IPS-15b (cell line): ENCODE measurements around the gene CNGA3.

Experiments
- H3K27me3 ChIP-seq: one replicate; pipeline ENCODE4 v1.6.1; 2013; ENCODE audit warnings: low read length; ENCODE audit not compliant: control insufficient read depth, insufficient read depth
- H3K36me3 ChIP-seq: one replicate; pipeline ENCODE4 v1.6.1; 2013; ENCODE audit warnings: low read length; ENCODE audit not compliant: control insufficient read depth, insufficient read depth
- H3K4me1 ChIP-seq: one replicate; pipeline ENCODE4 v1.6.1; 2013; ENCODE audit warnings: mild to moderate bottlenecking, low read length; ENCODE audit not compliant: control insufficient read depth, insufficient read depth
- H3K4me3 ChIP-seq: one replicate; pipeline ENCODE4 v1.5.1; 2013; ENCODE audit warnings: low read depth, low read length
- H3K9ac ChIP-seq: one replicate; pipeline ENCODE4 v1.6.1; 2013; ENCODE audit warnings: low read depth, mild to moderate bottlenecking, low read length
- H3K9me3 ChIP-seq: one replicate; pipeline ENCODE4 v1.6.1; 2013; ENCODE audit warnings: mild to moderate bottlenecking, low read length; ENCODE audit not compliant: control insufficient read depth, insufficient read depth

Gene CNGA3

DNA sequence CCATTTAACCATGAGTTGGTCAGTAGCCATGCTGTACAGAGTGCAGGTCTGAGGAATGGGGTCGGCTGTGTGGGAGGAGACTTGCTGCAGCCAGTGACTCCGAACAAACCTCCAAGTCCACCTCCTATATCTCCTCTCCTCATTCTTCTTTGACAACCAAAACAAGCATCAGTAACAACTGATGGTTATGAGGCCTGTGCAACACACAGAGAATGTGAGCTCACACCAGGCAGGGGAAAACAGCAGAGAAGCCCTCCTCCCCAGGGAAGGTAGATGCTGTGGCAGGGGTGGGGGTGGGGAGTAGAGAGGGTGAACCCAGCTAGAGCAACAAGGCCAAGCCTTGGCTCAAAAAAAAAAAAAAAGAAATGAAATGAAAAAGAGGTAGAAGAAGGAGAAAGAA, 12.3 kb upstream of the CNGA3 start:
- Histone ChIP-seq H3K9me3 (no peaks in the 10 kb centered on the region), H3K27me3 (peaks cover 12% of the 10 kb centered on the region), H3K9ac (no peak overlapping the region), H3K4me1 (peaks cover 20% of the 10 kb centered on the region), H3K4me3 (peak overlapping the region; percentile 21), H3K36me3 (no peaks in the 10 kb centered on the region)

DNA sequence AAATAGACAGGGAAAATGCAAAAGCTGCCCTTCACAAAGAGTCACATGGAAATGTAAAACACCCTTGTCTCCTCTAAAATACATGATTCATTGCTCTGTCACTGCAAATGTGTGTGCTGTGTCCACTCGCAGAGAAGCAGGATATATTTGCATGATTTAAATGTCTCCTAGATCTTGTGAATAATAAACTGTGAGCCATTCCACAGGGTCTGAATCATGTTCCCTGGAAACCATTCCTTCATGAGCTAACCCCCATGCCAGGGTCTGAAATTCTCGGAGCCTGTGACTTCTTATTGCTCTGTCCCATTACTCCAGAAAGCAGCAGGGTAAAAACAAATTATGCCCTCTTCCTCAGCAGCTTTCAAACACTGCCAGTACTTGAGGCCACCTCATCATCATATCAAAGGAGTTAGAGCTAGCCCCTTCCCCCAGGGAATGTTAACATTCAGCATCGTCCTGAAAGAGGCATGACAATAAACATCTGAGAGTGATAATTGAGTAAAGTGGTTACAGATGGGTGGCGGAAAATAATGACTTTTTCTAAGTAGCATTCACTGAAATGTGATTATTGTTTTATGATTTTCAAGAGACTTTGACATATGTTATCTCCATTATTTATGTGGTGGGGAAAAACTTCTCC, 11.7 kb upstream of the CNGA3 start:
- no peaks in the 10 kb centered on the region for H3K36me3 ChIP-seq
- peaks cover 20% of the 10 kb centered on the region for H3K4me1 ChIP-seq
- no peaks in the 10 kb centered on the region for H3K9me3 ChIP-seq
- H3K27me3 ChIP-seq: peaks cover 12% of the 10 kb centered on the region
- H3K9ac ChIP-seq: no peak overlapping the region
- peak overlapping the region; percentile 16 for H3K4me3 ChIP-seq

DNA sequence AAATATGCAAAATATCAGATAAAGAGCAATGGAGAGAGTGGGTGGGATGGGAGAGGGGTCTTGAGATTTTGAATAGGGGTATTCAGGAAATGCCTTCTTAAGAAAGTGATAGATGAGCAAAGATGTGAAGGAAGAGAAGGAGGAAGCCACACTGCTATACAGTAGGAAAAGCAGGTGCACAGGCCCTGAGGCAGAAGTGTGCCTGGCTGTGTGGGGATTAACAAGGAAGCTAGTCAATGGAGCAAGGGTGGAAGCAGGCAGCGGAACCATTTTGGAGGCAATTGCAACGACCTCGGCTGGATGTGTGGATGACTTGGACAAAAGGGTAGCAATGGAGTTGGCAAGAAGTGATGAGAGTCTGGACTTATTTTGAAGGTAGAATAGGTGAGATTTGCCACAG, 11.0 kb upstream of the CNGA3 start:
- H3K4me3 ChIP-seq: no peak overlapping the region
- H3K36me3 ChIP-seq: no peaks in the 10 kb centered on the region
- H3K9me3 ChIP-seq: no peaks in the 10 kb centered on the region
- H3K27me3 ChIP-seq: peaks cover 12% of the 10 kb centered on the region
- peaks cover 20% of the 10 kb centered on the region for H3K4me1 ChIP-seq
- H3K9ac ChIP-seq: no peak overlapping the region

DNA sequence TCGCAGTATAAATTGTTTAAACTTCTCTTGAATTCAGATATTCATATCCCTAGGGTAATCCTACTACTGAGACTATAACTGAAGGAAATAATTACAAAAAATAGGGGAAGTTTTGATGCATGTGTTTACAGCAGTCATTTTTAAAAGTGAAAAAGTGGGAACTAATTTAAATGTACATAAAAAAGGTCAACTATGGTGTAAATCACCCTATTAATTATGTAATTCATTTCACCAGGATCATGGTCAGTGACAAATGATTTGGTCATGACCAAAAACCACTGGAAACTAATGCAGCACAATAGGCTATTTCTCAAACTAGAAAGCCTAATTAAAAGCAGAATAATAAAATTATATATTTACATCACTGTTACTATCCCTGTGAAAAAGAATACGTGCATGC, 5.0 kb upstream of the CNGA3 start:
- Histone ChIP-seq H3K9ac (no peak overlapping the region), H3K4me1 (no peaks in the 10 kb centered on the region), H3K27me3 (peaks cover 43% of the 10 kb centered on the region), H3K36me3 (no peaks in the 10 kb centered on the region), H3K9me3 (no peaks in the 10 kb centered on the region), H3K4me3 (no peak overlapping the region)

DNA sequence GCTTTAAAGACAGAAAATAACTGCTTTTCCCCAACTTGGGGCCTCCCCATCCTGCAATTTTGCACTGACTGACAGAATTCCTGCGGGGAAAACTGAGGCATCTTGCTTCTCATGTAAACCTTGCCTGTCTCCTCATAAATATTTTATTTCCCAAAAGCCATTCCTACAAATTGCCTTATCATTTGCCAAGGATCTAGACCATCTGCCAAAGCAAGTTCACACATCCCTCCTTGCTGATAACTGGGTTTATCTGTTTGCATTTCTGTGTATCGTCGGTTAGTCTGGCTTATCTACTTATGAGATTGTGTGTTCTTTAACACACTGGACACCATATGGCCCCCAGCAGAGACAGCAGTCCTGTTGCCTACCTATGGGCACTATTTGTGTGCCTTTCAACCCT, 3.0 kb upstream of the CNGA3 start:
- peaks cover 5% of the 10 kb centered on the region for H3K4me1 ChIP-seq
- H3K4me3 ChIP-seq: no peak overlapping the region
- no peak overlapping the region for H3K9ac ChIP-seq
- H3K36me3 ChIP-seq: no peaks in the 10 kb centered on the region
- no peaks in the 10 kb centered on the region for H3K9me3 ChIP-seq
- H3K27me3 ChIP-seq: peaks cover 58% of the 10 kb centered on the region

DNA sequence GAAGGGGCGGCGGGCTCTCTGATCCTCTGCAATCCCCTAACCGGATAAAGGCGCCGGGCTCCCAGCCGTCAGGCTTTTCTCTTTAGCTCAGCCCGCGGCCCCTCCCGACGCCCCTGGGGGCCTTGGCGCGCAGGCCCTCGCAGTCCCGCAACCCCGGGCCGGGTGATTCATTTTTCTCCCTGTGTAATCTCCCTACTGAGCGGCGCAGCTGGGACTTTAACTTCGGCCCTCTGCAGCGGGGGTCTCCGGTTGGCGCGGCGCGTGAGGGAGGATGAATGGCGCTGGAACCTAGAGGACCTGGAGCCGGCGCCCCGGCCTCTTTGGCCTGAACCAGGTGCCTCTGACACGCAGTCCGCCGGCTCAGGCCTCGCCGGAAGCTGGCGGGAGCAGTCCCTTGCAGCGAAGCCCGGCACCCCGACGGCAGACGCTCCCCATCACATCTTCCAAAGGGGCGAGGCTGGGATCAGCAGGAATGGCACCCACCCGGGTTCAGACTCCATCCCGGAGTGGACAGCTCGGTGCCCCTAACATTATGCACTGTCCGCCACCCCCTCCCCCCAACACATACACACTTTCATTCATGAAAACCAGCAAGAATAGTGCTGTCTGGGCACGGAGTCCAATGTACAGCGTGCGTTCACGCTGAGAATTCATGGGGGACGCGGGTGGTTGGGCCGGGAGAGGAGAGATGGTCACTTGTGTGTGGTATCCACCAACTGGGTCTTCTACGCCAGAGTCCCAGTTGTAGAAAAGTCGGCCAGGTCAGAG, 1.2 kb downstream of the CNGA3 start:
- Histone ChIP-seq H3K27me3 (peaks cover 82% of the 10 kb centered on the region), H3K4me3 (peak overlapping the region; percentile 60)

DNA sequence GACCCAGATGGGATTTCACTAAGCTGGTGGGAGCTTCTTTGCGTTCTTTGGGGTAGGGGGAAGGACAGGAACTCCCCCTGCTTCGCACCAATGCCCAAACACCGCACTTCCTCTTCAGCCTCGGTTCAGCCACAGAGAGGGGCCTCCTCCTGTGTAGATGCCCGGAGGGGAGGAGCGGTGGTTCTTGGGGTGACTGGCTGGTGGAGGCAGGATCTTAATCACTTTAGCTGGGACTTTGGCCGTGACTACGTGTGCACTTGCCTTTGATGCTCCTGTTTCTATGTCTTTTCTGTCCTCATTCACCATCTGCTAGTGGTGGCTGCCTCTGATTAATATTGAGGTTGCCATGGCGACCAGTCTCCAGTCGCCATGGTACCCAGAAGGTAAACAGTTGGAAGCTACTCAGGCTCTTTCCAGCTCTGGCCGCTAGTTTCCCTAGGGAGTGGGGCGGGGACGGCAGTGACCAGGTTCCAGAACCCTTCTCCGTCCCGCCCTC, 1.9 kb downstream of the CNGA3 start:
- Histone ChIP-seq H3K27me3 (peaks cover 76% of the 10 kb centered on the region), H3K4me1 (peaks cover 8% of the 10 kb centered on the region), H3K4me3 (peak overlapping the region; percentile 60), H3K9ac (no peak overlapping the region), H3K9me3 (no peaks in the 10 kb centered on the region), H3K36me3 (no peaks in the 10 kb centered on the region)

More for the DNA sequence above, 1.2 kb downstream of the CNGA3 start:
- no peak overlapping the region for H3K9ac ChIP-seq
- peaks cover 8% of the 10 kb centered on the region for H3K4me1 ChIP-seq
- no peaks in the 10 kb centered on the region for H3K36me3 ChIP-seq
- H3K9me3 ChIP-seq: no peaks in the 10 kb centered on the region

DNA sequence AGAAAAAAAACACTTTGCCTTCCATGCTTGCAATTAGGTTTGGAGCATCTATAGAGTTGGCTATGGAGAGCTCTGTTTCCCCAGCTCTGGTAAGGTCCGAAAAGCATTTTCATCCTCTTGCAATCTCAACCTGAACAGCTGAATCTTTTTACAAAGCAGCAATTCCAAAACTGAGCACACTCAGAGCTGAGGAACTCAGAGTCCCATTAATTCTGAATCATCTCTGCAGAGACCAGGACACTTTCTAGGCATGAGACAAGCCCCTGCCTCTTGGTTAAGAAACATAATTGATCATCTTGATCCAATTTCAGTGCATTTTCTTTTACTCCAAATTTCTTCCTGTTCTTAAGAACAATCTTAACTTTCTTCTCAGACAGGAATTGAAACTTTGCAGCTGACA, 4.2 kb downstream of the CNGA3 start:
- no peaks in the 10 kb centered on the region for H3K9me3 ChIP-seq
- no peak overlapping the region for H3K9ac ChIP-seq
- no peaks in the 10 kb centered on the region for H3K36me3 ChIP-seq
- no peak overlapping the region for H3K4me3 ChIP-seq
- H3K4me1 ChIP-seq: peaks cover 8% of the 10 kb centered on the region
- peaks cover 53% of the 10 kb centered on the region for H3K27me3 ChIP-seq

DNA sequence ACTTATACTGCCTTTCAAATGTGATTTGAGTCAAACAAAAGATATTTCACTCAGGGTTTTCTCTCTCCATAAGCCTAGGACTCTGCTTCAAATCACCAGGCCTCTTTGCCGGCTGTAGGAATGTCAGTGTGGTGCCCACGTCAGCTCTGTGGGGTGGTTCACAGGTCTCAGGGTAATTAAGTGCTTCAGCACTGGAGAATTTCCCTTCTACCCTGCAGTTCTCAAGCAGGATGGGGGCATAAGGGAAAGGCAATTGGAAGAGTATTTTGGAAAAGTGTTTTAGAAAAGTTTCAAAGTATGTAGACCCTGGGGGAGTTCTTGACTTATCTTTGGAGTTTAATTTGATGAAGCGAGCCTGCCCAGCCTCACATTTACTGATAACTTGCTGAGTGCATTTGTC, 9.6 kb downstream of the CNGA3 start:
- peaks cover 5% of the 10 kb centered on the region for H3K27me3 ChIP-seq
- H3K36me3 ChIP-seq: no peaks in the 10 kb centered on the region
- H3K9me3 ChIP-seq: no peaks in the 10 kb centered on the region
- no peak overlapping the region for H3K9ac ChIP-seq
- no peak overlapping the region for H3K4me3 ChIP-seq
- no peaks in the 10 kb centered on the region for H3K4me1 ChIP-seq

DNA sequence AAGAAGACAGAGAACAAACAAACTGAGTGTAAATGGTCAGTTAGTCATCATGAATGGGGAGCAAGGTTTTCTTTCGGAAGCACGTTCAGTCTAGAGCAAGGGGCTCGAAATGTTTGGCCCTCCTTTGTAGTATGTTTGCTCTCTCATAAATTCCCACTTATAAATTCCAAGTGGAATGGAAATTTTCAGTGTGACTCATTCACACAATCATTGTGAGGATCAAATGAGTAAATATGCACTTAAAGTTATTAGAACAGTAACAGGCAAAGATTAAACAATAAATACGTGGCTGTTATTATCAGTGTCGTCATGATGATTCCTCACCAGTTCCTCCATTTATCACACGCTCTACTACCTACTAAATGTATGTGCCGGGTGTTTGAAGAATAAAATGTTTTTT, 10.5 kb downstream of the CNGA3 start:
- H3K9me3 ChIP-seq: no peaks in the 10 kb centered on the region
- no peaks in the 10 kb centered on the region for H3K36me3 ChIP-seq
- H3K9ac ChIP-seq: no peak overlapping the region
- H3K4me3 ChIP-seq: no peak overlapping the region
- no peaks in the 10 kb centered on the region for H3K4me1 ChIP-seq
- H3K27me3 ChIP-seq: peaks cover 5% of the 10 kb centered on the region

DNA sequence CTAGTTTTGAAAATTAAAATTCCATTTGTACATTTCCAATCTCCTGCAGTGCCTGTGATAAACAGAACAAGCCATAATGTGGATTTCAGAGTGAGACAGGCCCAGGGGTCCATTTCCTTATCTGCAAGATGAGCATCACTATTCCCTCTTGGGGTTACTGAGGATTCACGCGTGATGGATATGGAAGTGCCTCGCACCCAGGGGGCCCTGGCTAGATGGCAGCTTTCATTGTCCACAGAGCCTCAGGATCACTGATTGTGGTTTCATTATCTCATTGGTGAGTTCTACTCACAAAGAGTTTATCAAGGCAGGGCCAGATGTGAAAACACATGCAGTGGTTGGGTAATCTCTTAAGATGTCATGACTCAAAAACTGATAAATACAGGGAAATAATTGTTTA, 11.6 kb downstream of the CNGA3 start:
- H3K4me3 ChIP-seq: no peak overlapping the region
- no peak overlapping the region for H3K9ac ChIP-seq
- H3K9me3 ChIP-seq: no peaks in the 10 kb centered on the region
- peaks cover 5% of the 10 kb centered on the region for H3K27me3 ChIP-seq
- H3K4me1 ChIP-seq: no peaks in the 10 kb centered on the region
- no peaks in the 10 kb centered on the region for H3K36me3 ChIP-seq

DNA sequence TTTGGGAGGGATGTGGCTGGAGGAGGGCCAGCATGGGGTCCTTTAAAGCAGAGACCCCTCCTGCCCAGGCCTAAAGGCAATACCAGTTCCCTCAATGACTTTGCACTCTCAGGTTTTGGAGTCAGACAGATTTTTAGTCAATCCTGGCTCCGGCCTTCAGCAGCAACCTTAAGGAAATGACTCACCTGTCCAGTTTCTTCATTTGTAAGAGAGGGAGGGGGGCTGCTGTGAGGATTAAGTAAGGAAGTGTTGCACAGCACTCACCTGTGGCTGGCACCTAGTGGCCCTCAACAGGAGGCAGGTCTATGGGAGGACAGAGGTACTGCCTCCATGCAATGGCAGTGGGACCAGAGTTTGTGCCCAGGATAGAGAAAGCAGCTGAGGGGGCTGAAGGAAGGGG, 13.7 kb downstream of the CNGA3 start:
- no peak overlapping the region for H3K9ac ChIP-seq
- H3K9me3 ChIP-seq: no peaks in the 10 kb centered on the region
- H3K36me3 ChIP-seq: no peaks in the 10 kb centered on the region
- H3K4me1 ChIP-seq: no peaks in the 10 kb centered on the region
- H3K4me3 ChIP-seq: no peak overlapping the region
- peaks cover 5% of the 10 kb centered on the region for H3K27me3 ChIP-seq
